Measurements from ENCODE around the gene TNP2. TPM values are rescaled to one million over a fixed set of nuclear protein-coding genes. Genes with fewer than 3 reads are reported as not detected.
"Not testable (repeated sequence)": the region's sequence is repeated elsewhere in the genome, so short reads cannot be mapped to it uniquely, and the experiment has no call there.

TNP2 gene
- total and polyA plus RNA-seq, 12 donors, result not detected

- TF ChIP-seq CTCF (IDR thresholded peaks at IDR 0.05), result no peak
- Histone ChIP-seq H3K27me3 (no peaks in the 10 kb centered on the region), H3K36me3 (replicated peaks in 1 of 2) (no peaks in the 10 kb centered on the region), H3K9me3 (replicated peaks in 1 of 3) (no peaks in the 10 kb centered on the region), H3K27ac (no peak overlapping the region), H3K4me3 (no peak overlapping the region), H3K4me1 (replicated peaks in 1 of 2) (peaks cover 0 to 7% of the 10 kb centered on the region in 2 donors)
- intact Hi-C loops (cut with DNase I), result no loop called here
- DNase-seq, result no peak
- 58 to 85% (median 71%) methylated on average over 4 of the region's 4 CpGs for WGBS, 4 donors
Observed at GRCh38 chr16:11301645-11302501, 32.7 kb upstream of the TNP2 start.

- no peak for DNase-seq
- TF ChIP-seq CTCF (IDR thresholded peaks at IDR 0.05) (no peak), POLR2A (IDR thresholded peaks at IDR 0.05) (no peak)
- 86 to 91% (median 88%) methylated on average over 7 of the region's 7 CpGs for WGBS, 4 donors
- Histone ChIP-seq H3K27ac (no peak overlapping the region), H3K27me3 (no peaks in the 10 kb centered on the region), H3K4me3 (no peak overlapping the region), H3K4me1 (replicated peaks in 1 of 2) (peaks cover 0 to 7% of the 10 kb centered on the region in 2 donors), H3K36me3 (replicated peaks in 1 of 2) (no peaks in the 10 kb centered on the region), H3K9me3 (replicated peaks in 1 of 3) (no peaks in the 10 kb centered on the region)
- intact Hi-C loops (cut with DNase I), result no loop called here
Observed at GRCh38 chr16:11300560-11300892, 31.4 kb upstream of the TNP2 start.

GRCh38 chr16:11299865-11300559 lies 30.9 kb upstream of the TNP2 start:
- Histone ChIP-seq H3K4me1 (replicated peaks in 1 of 2) (peaks cover 0 to 7% of the 10 kb centered on the region in 2 donors), H3K4me3 (no peak overlapping the region), H3K9me3 (replicated peaks in 1 of 3) (no peaks in the 10 kb centered on the region), H3K36me3 (replicated peaks in 1 of 2) (no peaks in the 10 kb centered on the region), H3K27ac (no peak overlapping the region), H3K27me3 (no peaks in the 10 kb centered on the region)
- DNase-seq, result no peak
- WGBS, 4 donors, result 87 to 100% (median 97%) methylated on average over 2 to 6 of the region's 6 CpGs
- intact Hi-C loops (cut with DNase I), result loop anchor here in 1 of 2 donors (10.0 kb wide), 1 partner anchor 55 kb away; no protein-coding TSS in a partner anchor
- no peak for TF ChIP-seq POLR2A (IDR thresholded peaks at IDR 0.05)
- TF ChIP-seq CTCF (IDR thresholded peaks at IDR 0.05), result no peak

DNA sequence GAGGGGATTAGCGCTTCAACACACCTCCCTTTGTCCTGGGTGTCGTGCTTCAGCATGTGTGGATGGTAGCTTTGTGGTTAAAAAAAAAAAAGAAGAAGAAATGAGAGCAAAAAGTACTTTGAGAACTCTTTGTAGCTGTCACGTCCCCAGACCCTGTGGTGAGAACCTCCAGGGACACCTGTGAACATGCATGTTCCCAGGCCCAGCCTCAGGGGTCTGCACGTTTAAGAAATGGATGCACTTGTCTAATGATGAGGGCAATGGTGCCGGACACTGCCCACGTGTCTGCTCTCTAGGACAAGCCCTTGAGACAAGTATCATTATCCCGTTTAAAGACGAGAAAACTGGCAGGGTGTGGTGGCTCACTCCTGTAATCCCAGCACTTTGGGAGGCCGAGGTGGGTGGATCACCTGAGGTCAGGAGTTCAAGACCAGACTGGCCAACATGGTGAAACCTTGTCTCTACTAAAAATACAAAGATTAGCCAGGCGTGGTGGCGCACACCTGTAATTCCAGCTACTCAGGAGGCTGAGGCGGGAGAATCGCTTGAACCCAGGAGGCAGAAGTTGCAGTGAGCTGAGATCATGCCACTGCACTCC lies 29.9 kb upstream of the TNP2 start:
- H3K36me3 ChIP-seq (replicated peaks in 1 of 2); H3K27me3 ChIP-seq; DNase-seq; H3K27ac ChIP-seq; H3K4me3 ChIP-seq; H3K4me1 ChIP-seq (replicated peaks in 1 of 2); H3K9me3 ChIP-seq (replicated peaks in 1 of 3): not testable (repeated sequence)
- intact Hi-C loops (cut with DNase I), result loop anchor here in 1 of 2 donors (10.0 kb wide), 1 partner anchor 54 kb away; no protein-coding TSS in a partner anchor
- 86 to 92% (median 87%) methylated on average over 11 to 13 of the region's 13 CpGs for WGBS, 4 donors
